ENCODE measurements around the gene PTPN7. TPM values are rescaled to one million over a fixed set of nuclear protein-coding genes. Genes with fewer than 3 reads are reported as not detected.
"Not testable (repeated sequence)": the region's sequence is repeated elsewhere in the genome, so short reads cannot be mapped to it uniquely, and the experiment has no call there.

Gene PTPN7
- total and polyA plus RNA-seq, 4 donors, result 0.98 to 2.5 (median 1.4) TPM

DNA sequence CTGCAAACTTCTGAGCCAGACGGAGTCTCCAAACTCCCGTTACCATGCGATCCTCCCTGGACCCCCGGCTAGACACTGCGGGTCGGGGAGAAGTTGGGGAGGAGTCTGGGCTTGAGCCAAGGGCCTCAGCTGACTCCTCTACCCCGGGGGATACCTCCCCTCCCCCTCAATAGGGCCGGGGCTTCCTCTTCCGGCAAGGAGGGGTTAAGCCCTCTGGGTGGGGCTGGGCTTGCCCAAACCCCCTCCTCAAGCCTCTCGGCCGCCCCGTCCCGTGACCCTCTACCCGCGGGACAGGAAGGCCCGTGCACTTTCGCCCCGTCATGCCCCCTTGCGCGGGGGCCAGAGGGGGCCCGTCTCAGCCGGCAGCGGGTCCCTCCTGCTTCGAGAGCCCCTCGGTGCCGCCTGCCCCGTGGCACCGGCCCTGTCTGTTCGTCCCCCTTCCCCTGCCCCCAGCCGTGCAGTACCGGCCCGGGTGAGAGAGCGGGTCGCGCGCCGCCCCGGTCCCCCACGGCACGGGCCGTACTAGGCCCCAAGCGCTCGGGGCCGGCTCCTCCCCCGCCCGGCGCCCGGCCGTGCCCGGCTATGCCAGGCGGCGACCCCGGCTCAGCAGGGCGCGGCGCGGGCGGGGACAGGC is 16.5 kb downstream of the PTPN7 start:
- H3K4me1 ChIP-seq (ENCODE audit: control insufficient read depth, insufficient read depth, low read length), result peaks cover 45% of the 10 kb centered on the region
- H3K36me3 ChIP-seq (ENCODE audit: control insufficient read depth, insufficient read depth, low read length), result peaks cover 17% of the 10 kb centered on the region
- H3K27ac ChIP-seq (ENCODE audit: low read depth, low read length), result peak overlapping the region; percentile 87
- 0% methylated on average over 51 of the region's 58 CpGs for WGBS (ENCODE audit: insufficient coverage)
- peak overlapping the region; percentile 88 for H3K4me3 ChIP-seq (ENCODE audit: low read depth, low read length)
- no peaks in the 10 kb centered on the region for H3K27me3 ChIP-seq (ENCODE audit: control insufficient read depth, insufficient read depth, low read length)
- no peaks in the 10 kb centered on the region for H3K9me3 ChIP-seq (ENCODE audit: control insufficient read depth, insufficient read depth, low read length)
- DNase-seq (ENCODE audit: low read depth in 4 of 6, low spot score in 6 of 6), result peak in 2 of 6 donors; percentile 77 to 85

DNA sequence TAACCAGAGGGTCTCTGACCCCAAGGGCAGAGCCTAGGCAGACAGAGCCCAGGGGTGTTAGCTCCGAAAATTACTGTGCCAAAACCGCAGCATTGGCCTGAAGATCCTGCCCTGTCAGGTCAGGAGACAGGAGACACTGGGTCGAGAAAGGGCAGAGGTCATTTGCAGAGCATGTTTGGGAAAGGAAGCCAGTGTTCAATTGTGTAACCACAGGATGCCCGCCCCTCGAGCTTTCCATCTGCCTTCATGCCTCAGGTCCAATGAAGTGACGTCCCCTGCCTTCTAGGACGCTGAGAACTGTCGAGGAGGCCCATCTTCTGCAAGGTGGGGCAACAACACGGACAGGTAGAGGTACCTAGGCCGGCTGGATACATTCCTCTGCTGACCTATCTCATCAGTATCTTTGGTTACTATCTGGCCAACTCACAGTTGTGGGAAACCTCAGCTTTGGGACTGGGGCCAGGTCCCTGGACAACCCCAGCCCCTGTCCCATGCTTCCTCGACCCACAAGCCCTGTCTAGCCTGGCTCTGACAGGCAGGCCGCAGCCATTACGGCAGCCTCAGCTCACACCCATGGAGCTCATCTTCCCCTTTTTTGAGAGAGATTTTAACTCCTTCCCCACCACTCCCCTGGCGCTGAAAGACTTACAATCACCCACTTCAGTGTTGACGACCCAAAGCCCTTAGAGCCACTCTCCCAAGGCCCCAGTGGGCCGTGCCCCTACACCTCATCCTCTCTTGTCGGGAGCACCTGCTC is 17.2 kb downstream of the PTPN7 start:
- Histone ChIP-seq H3K4me3 (ENCODE audit: low read depth, low read length) (peak overlapping the region; percentile 88), H3K36me3 (ENCODE audit: control insufficient read depth, insufficient read depth, low read length) (peaks cover 20% of the 10 kb centered on the region), H3K27ac (ENCODE audit: low read depth, low read length) (peak overlapping the region; percentile 87), H3K4me1 (ENCODE audit: control insufficient read depth, insufficient read depth, low read length) (peaks cover 48% of the 10 kb centered on the region), H3K9me3 (ENCODE audit: control insufficient read depth, insufficient read depth, low read length) (no peaks in the 10 kb centered on the region), H3K27me3 (ENCODE audit: control insufficient read depth, insufficient read depth, low read length) (no peaks in the 10 kb centered on the region)
- DNase-seq (ENCODE audit: low read depth in 4 of 6, low spot score in 6 of 6), result no peak
- 20% methylated on average over 17 of the region's 17 CpGs for whole genome bisulfite sequencing (ENCODE audit: insufficient coverage)

GRCh38 chr1:202141468-202141867 is 18.9 kb downstream of the PTPN7 start:
- not testable (repeated sequence) for H3K27me3 ChIP-seq (ENCODE audit: control insufficient read depth, insufficient read depth, low read length); H3K27ac ChIP-seq (ENCODE audit: low read depth, low read length); H3K9me3 ChIP-seq (ENCODE audit: control insufficient read depth, insufficient read depth, low read length); DNase-seq (ENCODE audit: low read depth in 4 of 6, low spot score in 6 of 6); H3K4me3 ChIP-seq (ENCODE audit: low read depth, low read length)
- 100% methylated on average over 1 of the region's 3 CpGs for WGBS (ENCODE audit: insufficient coverage)
- Histone ChIP-seq H3K36me3 (ENCODE audit: control insufficient read depth, insufficient read depth, low read length) (peaks cover 37% of the 10 kb centered on the region), H3K4me1 (ENCODE audit: control insufficient read depth, insufficient read depth, low read length) (peaks cover 48% of the 10 kb centered on the region)

- Histone ChIP-seq H3K4me1 (ENCODE audit: control insufficient read depth, insufficient read depth, low read length) (peaks cover 47% of the 10 kb centered on the region), H3K27ac (ENCODE audit: low read depth, low read length) (no peak overlapping the region), H3K36me3 (ENCODE audit: control insufficient read depth, insufficient read depth, low read length) (peaks cover 39% of the 10 kb centered on the region), H3K9me3 (ENCODE audit: control insufficient read depth, insufficient read depth, low read length) (no peaks in the 10 kb centered on the region), H3K27me3 (ENCODE audit: control insufficient read depth, insufficient read depth, low read length) (no peaks in the 10 kb centered on the region), H3K4me3 (ENCODE audit: low read depth, low read length) (no peak overlapping the region)
- peak in 1 of 6 donors; percentile 46 for DNase-seq (ENCODE audit: low read depth in 4 of 6, low spot score in 6 of 6)
- 51% methylated on average over 4 of the region's 4 CpGs for WGBS (ENCODE audit: insufficient coverage)
Observed at GRCh38 chr1:202140833-202141232, 19.6 kb downstream of the PTPN7 start.

DNA sequence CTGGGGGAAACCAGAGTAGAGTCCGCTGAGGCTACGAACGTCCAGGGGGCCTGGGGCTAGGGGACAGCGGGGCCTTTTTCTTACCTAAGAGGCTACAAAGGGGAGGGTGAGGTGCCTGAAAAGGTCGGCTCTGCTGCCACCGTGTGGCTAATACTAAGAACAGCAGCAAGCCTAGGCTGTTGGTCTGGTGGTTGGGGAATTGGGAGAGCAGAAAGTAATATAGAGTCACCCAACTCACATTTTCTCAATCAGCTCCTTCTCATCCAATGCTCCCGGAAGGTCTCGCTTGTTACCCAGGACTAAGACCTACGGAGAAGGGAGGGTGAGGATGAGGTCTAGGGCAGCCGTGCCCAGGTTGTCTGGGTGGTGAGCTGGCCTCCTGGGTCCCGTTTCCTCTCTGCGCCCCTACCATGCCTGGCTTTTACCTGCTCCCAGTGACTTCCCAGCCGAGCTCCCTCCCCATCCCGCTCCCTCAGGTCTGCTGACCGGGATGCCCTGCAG is 25.1 kb downstream of the PTPN7 start:
- peak in 2 of 6 donors; percentile 90 to 93 for DNase-seq (ENCODE audit: low read depth in 4 of 6, low spot score in 6 of 6)
- H3K9me3 ChIP-seq (ENCODE audit: control insufficient read depth, insufficient read depth, low read length), result no peaks in the 10 kb centered on the region
- H3K4me1 ChIP-seq (ENCODE audit: control insufficient read depth, insufficient read depth, low read length), result peaks cover 68% of the 10 kb centered on the region
- H3K27ac ChIP-seq (ENCODE audit: low read depth, low read length), result peak overlapping the region; percentile 59
- WGBS (ENCODE audit: insufficient coverage), result 20% methylated on average over 5 of the region's 15 CpGs
- H3K4me3 ChIP-seq (ENCODE audit: low read depth, low read length), result no peak overlapping the region
- H3K27me3 ChIP-seq (ENCODE audit: control insufficient read depth, insufficient read depth, low read length), result no peaks in the 10 kb centered on the region
- H3K36me3 ChIP-seq (ENCODE audit: control insufficient read depth, insufficient read depth, low read length), result peaks cover 62% of the 10 kb centered on the region

GRCh38 chr1:202134645-202135172 is 25.7 kb downstream of the PTPN7 start:
- H3K36me3 ChIP-seq (ENCODE audit: control insufficient read depth, insufficient read depth, low read length), result peaks cover 58% of the 10 kb centered on the region
- H3K27ac ChIP-seq (ENCODE audit: low read depth, low read length), result peak overlapping the region; percentile 59
- H3K4me1 ChIP-seq (ENCODE audit: control insufficient read depth, insufficient read depth, low read length), result peaks cover 70% of the 10 kb centered on the region
- WGBS (ENCODE audit: insufficient coverage), result 74% methylated on average over 11 of the region's 13 CpGs
- no peak overlapping the region for H3K4me3 ChIP-seq (ENCODE audit: low read depth, low read length)
- no peaks in the 10 kb centered on the region for H3K9me3 ChIP-seq (ENCODE audit: control insufficient read depth, insufficient read depth, low read length)
- no peaks in the 10 kb centered on the region for H3K27me3 ChIP-seq (ENCODE audit: control insufficient read depth, insufficient read depth, low read length)
- no peak for DNase-seq (ENCODE audit: low read depth in 4 of 6, low spot score in 6 of 6)

- peaks cover 75% of the 10 kb centered on the region for H3K4me1 ChIP-seq (ENCODE audit: control insufficient read depth, insufficient read depth, low read length)
- DNase-seq (ENCODE audit: low read depth in 4 of 6, low spot score in 6 of 6), result no peak
- no peaks in the 10 kb centered on the region for H3K9me3 ChIP-seq (ENCODE audit: control insufficient read depth, insufficient read depth, low read length)
- H3K4me3 ChIP-seq (ENCODE audit: low read depth, low read length), result no peak overlapping the region
- peak overlapping the region; percentile 99 for H3K27ac ChIP-seq (ENCODE audit: low read depth, low read length)
- WGBS (ENCODE audit: insufficient coverage), result no CpG with 5 or more reads among the region's 5 CpGs
- peaks cover 55% of the 10 kb centered on the region for H3K36me3 ChIP-seq (ENCODE audit: control insufficient read depth, insufficient read depth, low read length)
- no peaks in the 10 kb centered on the region for H3K27me3 ChIP-seq (ENCODE audit: control insufficient read depth, insufficient read depth, low read length)
Observed at GRCh38 chr1:202133989-202134388, 26.4 kb downstream of the PTPN7 start.

- Histone ChIP-seq H3K9me3 (ENCODE audit: control insufficient read depth, insufficient read depth, low read length) (no peaks in the 10 kb centered on the region), H3K4me1 (ENCODE audit: control insufficient read depth, insufficient read depth, low read length) (peaks cover 80% of the 10 kb centered on the region), H3K4me3 (ENCODE audit: low read depth, low read length) (no peak overlapping the region), H3K36me3 (ENCODE audit: control insufficient read depth, insufficient read depth, low read length) (peaks cover 57% of the 10 kb centered on the region), H3K27me3 (ENCODE audit: control insufficient read depth, insufficient read depth, low read length) (no peaks in the 10 kb centered on the region), H3K27ac (ENCODE audit: low read depth, low read length) (peak overlapping the region; percentile 99)
- WGBS (ENCODE audit: insufficient coverage), result 88% methylated on average over 6 of the region's 8 CpGs
- no peak for DNase-seq (ENCODE audit: low read depth in 4 of 6, low spot score in 6 of 6)
Observed at GRCh38 chr1:202133496-202133895, 26.9 kb downstream of the PTPN7 start.

- Histone ChIP-seq H3K4me1 (ENCODE audit: control insufficient read depth, insufficient read depth, low read length) (peaks cover 80% of the 10 kb centered on the region), H3K27ac (ENCODE audit: low read depth, low read length) (peak overlapping the region; percentile 99), H3K4me3 (ENCODE audit: low read depth, low read length) (no peak overlapping the region), H3K9me3 (ENCODE audit: control insufficient read depth, insufficient read depth, low read length) (no peaks in the 10 kb centered on the region), H3K36me3 (ENCODE audit: control insufficient read depth, insufficient read depth, low read length) (peaks cover 57% of the 10 kb centered on the region), H3K27me3 (ENCODE audit: control insufficient read depth, insufficient read depth, low read length) (no peaks in the 10 kb centered on the region)
- WGBS (ENCODE audit: insufficient coverage), result 16% methylated on average over 11 of the region's 14 CpGs
- peak in 2 of 6 donors; percentile 64 to 77 for DNase-seq (ENCODE audit: low read depth in 4 of 6, low spot score in 6 of 6)
Observed at GRCh38 chr1:202133001-202133400, 27.4 kb downstream of the PTPN7 start.

Measured in spinal cord (tissue), 10 donors.